NOMO-1 treated with dmso at 0.1 percent for 144 hours (cell line): Measurements from ENCODE around the gene CAND1.
"Not testable (repeated sequence)": the region's sequence is repeated elsewhere in the genome, so short reads cannot be mapped to it uniquely, and the experiment has no call there.

ENCODE experiments used
- DNase-seq: peaks from one replicate; lab custom pipeline; 2025; ENCODE audit not compliant: unreplicated experiment; lab: John Stamatoyannopoulos, UW

CAND1 gene

DNA sequence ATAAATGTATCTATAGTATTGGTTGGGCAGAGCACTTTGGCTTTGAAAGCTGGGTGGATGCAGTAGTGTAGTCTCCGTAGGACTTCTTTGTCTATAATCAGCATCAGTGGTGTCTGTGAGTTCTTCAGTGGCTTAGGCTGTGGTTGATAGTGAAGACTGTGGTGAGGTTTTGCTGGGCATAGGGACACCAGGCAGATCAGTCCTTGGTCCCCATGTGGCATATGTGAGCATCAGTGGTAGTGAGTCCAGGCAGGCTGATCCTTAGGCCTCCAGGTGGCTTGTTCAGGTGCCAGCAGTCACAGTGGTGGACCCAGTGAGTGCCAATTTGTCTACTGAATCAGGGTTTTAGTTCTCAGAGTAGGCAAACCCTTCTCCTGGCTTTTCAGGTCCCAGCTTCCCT, 70.4 kb downstream of the CAND1 start:
- DNase-seq: no peak

GRCh38 chr12:67341086-67341485, 71.9 kb downstream of the CAND1 start:
- not testable (repeated sequence) for DNase-seq

- no peak for DNase-seq
Measured at GRCh38 chr12:67344979-67345710, 76.0 kb downstream of the CAND1 start.

- no peak for DNase-seq
Measured at GRCh38 chr12:67348683-67349082, 79.5 kb downstream of the CAND1 start.

DNA sequence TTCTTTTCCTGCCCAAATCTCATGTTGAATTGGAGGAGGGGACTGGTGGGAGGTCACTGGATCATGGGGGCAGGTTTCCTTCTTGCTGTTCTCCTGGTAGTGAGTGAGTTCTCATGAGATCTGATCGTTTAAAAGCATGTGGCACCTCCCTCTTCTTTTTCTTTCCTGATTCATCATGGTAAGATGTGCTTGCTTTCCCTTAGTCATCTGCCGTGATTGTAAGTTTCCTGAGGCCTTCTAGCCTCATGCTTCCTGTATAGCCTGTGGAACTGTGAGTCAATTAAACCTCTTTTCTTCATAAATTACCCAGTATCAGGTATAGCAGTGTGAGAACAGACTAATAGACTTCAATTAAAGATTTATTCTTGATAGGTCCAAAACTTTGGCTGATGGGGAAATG, 83.5 kb downstream of the CAND1 start:
- no peak for DNase-seq

- no peak for DNase-seq
Measured at GRCh38 chr12:67354322-67354721, 85.2 kb downstream of the CAND1 start.

DNA sequence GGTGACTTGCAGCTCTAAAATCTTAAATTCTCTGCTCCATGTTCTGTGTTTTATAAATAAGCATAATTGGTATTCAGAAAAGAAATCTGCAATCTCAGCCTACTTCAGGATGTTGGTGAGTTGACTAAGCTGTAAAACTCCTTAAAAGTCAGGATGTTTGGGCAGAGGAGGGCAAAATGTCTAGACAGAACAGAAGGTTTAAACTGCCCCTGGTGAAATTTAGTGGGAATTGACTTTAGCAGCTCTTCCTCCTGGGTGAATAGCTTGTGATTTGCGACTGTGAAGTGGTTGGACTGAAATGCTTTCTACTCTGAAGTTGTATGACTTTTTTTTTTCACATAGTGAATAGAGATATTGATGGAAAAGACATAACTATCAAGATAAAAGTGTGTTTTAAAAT, 85.8 kb downstream of the CAND1 start:
- DNase-seq: no peak

DNA sequence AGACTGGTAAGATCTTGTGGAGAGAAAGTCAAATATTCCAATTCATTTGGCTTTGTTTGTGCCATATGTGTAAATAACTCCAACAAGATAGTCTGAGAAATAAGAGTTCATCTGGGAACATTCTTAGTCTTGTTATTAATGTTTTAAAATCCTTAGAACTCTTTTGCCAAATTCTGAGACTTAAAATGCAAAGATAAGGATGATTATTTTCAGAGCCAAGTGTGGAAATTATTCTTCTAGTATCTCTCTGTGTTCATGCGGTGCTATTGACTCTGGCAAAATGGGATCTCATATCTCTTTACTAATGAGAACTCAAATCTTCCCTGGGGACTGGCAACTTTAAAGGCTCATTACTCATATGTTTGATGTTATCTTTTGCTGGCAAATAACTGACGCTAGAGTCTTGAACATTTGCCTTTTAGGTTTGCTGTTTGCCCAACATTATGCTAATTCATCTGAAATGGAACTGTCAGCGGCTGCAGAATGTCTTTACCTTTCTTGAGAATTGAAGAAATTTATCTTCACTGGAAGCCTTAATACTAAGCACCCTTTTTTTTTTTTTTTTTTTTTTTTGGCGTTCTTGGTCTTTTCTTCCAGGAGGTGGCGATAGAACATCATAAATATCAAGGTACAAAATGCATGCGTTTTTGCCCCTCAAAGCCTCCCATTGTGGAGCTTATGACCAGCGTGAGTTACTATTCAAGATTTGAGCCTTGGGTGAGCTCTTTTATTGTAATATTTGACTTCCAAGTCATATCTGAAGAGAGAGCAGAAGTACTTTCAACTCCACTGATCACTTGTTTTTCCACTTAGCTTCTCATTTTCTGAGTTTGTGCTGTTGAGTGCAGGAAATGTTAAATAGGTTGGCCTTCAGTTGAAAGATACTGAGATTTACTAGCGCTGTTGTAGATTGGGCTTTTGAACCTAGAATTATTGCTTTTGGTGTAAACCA, 86.5 kb downstream of the CAND1 start:
- peak; percentile 4 for DNase-seq

DNA sequence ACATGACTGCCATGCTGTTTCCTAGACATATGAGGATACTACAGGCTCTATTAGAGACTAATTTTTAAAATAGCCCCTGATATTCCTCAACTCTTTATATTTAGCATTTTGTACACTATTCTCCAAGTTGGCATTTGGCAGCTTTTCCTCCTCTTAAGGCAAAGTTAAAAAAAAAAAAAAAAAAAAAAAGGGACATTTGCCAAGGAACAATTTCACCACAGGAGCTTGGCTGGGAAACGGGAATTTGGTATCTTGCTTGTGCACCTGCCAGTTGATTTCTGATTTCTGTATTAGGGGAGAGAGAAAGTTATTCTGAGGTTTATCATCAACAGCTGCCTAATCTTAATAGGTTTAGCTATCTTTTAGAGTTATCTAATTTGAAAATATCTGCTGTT, 87.2 kb downstream of the CAND1 start:
- no peak for DNase-seq

DNA sequence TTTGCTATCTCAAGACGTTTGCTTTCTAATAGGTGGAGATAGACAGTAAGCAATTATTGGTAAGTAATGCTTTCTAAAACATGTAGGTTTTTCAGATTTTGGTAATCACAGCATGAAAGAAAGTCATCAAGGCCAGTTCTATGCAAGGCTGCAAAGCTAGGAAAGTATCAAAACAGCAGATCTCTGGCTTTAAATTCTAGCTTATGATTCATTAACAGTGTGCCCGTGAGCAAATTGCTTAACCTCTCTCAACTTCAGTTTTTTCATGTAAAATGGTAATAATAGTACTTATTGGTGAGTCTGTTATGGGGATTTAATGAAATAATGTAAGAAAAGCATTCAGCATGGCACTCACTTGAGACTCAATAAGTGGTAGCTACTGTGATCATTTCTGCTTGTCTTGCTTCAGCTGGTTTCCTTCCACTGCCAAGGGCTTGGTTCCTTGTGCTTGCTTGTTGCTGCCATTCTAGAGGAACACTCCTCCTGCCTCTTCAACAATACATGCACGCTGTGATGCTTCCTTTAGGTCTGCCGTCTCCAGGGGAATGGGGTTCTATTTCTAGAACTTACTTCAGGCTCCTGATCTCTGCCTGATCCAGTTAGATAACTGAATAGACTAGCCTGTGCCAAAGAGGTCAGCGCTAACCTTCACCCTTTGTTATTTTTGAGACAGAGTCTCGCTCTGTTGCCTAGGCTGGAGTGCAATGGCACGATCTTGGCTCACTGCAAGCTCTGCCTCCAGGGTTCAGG, 88.4 kb downstream of the CAND1 start:
- no peak for DNase-seq

- peak; percentile 66 for DNase-seq
Measured at GRCh38 chr12:67358781-67359338, 89.7 kb downstream of the CAND1 start.

GRCh38 chr12:67362526-67362925, 93.4 kb downstream of the CAND1 start:
- DNase-seq: no peak

DNA sequence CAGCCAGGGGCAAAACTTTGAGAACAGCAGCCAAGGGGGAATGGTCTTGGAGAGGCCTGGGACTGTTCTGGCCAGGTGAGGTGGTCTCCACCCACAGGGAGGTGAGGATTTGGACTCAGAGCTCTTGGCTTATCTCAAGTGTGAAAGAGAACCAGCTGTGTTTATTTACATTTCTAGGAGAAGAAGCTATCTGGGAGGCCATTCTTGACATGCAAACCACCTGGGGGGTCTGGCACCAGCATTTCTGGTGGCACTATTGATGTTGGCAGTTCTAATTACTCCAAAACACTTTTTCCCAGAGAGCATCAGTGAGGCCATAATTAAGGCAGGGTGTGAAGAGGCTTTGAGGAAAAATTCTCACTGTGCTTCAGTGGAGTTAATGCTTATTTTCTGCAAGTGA, 95.1 kb downstream of the CAND1 start:
- no peak for DNase-seq

DNA sequence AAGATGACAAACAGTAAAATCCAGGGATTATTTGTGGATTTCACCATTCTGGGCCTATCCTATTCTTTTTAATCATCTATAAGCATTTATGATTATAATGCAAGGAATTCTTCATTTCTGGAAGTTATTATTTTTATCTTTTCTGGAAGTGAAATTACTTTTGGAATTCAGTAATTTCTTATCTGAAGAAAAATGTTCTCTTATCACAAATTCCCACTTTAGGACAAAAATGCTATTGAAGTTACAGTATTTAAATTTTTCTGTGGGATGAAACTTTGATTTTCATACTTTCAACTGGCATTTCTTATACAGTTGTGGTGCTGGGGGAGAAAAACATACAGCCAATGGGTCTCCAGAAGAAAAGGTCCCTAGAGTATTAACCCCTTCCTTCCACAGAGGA, 96.0 kb downstream of the CAND1 start:
- no peak for DNase-seq

- no peak for DNase-seq
Measured at GRCh38 chr12:67367843-67368242, 98.7 kb downstream of the CAND1 start.
